Thoracic aorta (tissue), 2 donors: Measurements from ENCODE around the gene SELENOO. TPM values are rescaled to one million over a fixed set of nuclear protein-coding genes. Genes with fewer than 3 reads are reported as not detected.
A peak's percentile ranks its signal among the peaks of the same experiment; 100 is the strongest.

Source experiments
- ATAC-seq: fragments of 150-250 bp; one replicate; pipeline ENCODE4 v1.8.0; 2017; ENCODE audit warnings: low read depth; ENCODE audit not compliant: insufficient number of reproducible peaks, low FRiP score
- DNase-seq: peaks from one replicate; pipeline ENCODE4 v3.0.0-alpha.2; 2020; ENCODE audit warnings: low spot score
- H3K27ac ChIP-seq, 2 donors: fragments of 200-600 bp; sonication (generic); 1 replicate in 1 of 2; 2 replicates in 1 of 2; pipeline ENCODE4 v1.5.1; 2016; ENCODE audit warnings: mild to moderate bottlenecking in 2 of 2, moderate library complexity in 2 of 2
- H3K27me3 ChIP-seq: fragments of 200-600 bp; sonication (generic); replicated peaks from 2 replicates; pipeline ENCODE4 v1.6.0; 2016; ENCODE audit warnings: mild to moderate bottlenecking; ENCODE audit not compliant: insufficient read depth
- H3K36me3 ChIP-seq: fragments of 200-600 bp; sonication (generic); one replicate; pipeline ENCODE4 v1.5.1; 2016
- H3K4me1 ChIP-seq, 2 donors: fragments of 200-600 bp; sonication (generic); 1 replicate in 1 of 2; 2 replicates in 1 of 2; pipeline versions ENCODE4 v1.5.1 to v1.6.0; 2016; ENCODE audit warnings: low read depth in 2 of 2, mild to moderate bottlenecking in 1 of 2; ENCODE audit not compliant: control insufficient read depth in 1 of 2
- H3K4me3 ChIP-seq: fragments of 200-600 bp; sonication (generic); 2 replicates; pipeline ENCODE4 v1.5.1; 2016; ENCODE audit warnings: mild to moderate bottlenecking
- H3K9me3 ChIP-seq: fragments of 200-600 bp; sonication (generic); 2 replicates; pipeline ENCODE4 v1.5.1; 2016
- CTCF ChIP-seq: fragments of 200-600 bp; sonication (generic); IDR thresholded peaks from one replicate; pipeline ENCODE4 v1.5.1; 2019; ENCODE audit warnings: antibody characterized with exemption
- total RNA-seq, 2 donors: library from RNA; depleted of rRNA; stranded (reverse); fragments of >200 nt; gene quantifications; one replicate each; pipeline versions ENCODE4 v1.1.0 to v1.2.3, GENCODE V29; 2016

SELENOO gene
- total RNA-seq, 2 donors from 2014 or later: 25.6 to 41.0 TPM

- no peaks in the 10 kb centered on the region for H3K36me3 ChIP-seq
- no peaks in the 10 kb centered on the region for H3K27me3 ChIP-seq
- peak within 1 kb of the TSS; percentile 70 for H3K4me3 ChIP-seq
- H3K4me1 ChIP-seq: peaks cover 3 to 13% of the 10 kb centered on the region in 2 donors
- no peak for DNase-seq
- H3K27ac ChIP-seq: no peak within 1 kb of the TSS
- H3K9me3 ChIP-seq: no peaks in the 10 kb centered on the region
- no peak for TF ChIP-seq CTCF
- ATAC-seq: no peak
Measured at GRCh38 chr22:50170453-50171318, 30.1 kb upstream of the SELENOO start, which contains the start of gene PANX2. Gene PANX2 (plus strand): TSS chr22:50170731. CDS start chr22:50170731, 0 bp downstream.

- Histone ChIP-seq H3K36me3 (no peaks in the 10 kb centered on the region), H3K4me3 (peak overlapping the region; percentile 65), H3K27me3 (no peaks in the 10 kb centered on the region), H3K4me1 (peaks cover 3 to 13% of the 10 kb centered on the region in 2 donors), H3K27ac (no peak overlapping the region), H3K9me3 (no peaks in the 10 kb centered on the region)
- TF ChIP-seq CTCF: no peak
- ATAC-seq (no peak), DNase-seq (no peak)
Measured at GRCh38 chr22:50171319-50171964, 29.4 kb upstream of the SELENOO start.

GRCh38 chr22:50171965-50172421, 28.8 kb upstream of the SELENOO start:
- H3K4me3 ChIP-seq: no peak overlapping the region
- no peak overlapping the region for H3K27ac ChIP-seq
- no peaks in the 10 kb centered on the region for H3K9me3 ChIP-seq
- no peaks in the 10 kb centered on the region for H3K36me3 ChIP-seq
- H3K27me3 ChIP-seq: no peaks in the 10 kb centered on the region
- no peak for TF ChIP-seq CTCF
- ATAC-seq (no peak), DNase-seq (no peak)
- peaks cover 3 to 13% of the 10 kb centered on the region in 2 donors for H3K4me1 ChIP-seq

GRCh38 chr22:50173311-50173982, 27.4 kb upstream of the SELENOO start:
- Histone ChIP-seq H3K27me3 (no peaks in the 10 kb centered on the region), H3K27ac (no peak overlapping the region), H3K36me3 (no peaks in the 10 kb centered on the region), H3K4me3 (no peak overlapping the region), H3K9me3 (no peaks in the 10 kb centered on the region), H3K4me1 (peaks cover 3 to 13% of the 10 kb centered on the region in 2 donors)
- DNase-seq (no peak), ATAC-seq (no peak)
- TF ChIP-seq CTCF: no peak

GRCh38 chr22:50173983-50174355, 26.8 kb upstream of the SELENOO start:
- no peak for DNase-seq

More at GRCh38 chr22:50173983-50174355, 26.8 kb upstream of the SELENOO start:
- no peak for TF ChIP-seq CTCF
- peaks cover 3 to 13% of the 10 kb centered on the region in 2 donors for H3K4me1 ChIP-seq
- H3K36me3 ChIP-seq: no peaks in the 10 kb centered on the region
- ATAC-seq: no peak
- no peak overlapping the region for H3K4me3 ChIP-seq
- H3K27me3 ChIP-seq: no peaks in the 10 kb centered on the region
- no peak overlapping the region for H3K27ac ChIP-seq
- H3K9me3 ChIP-seq: no peaks in the 10 kb centered on the region
